Progenitor cell of endocrine pancreas (in vitro differentiated cells): ENCODE data around the gene ST8SIA1. TPM values are rescaled to one million over a fixed set of nuclear protein-coding genes. Genes with fewer than 3 reads are reported as not detected.
"Not testable (repeated sequence)": the region's sequence is repeated elsewhere in the genome, so short reads cannot be mapped to it uniquely, and the experiment has no call there.

Experiments used
- DNase-seq: peaks from one replicate; pipeline ENCODE4 v3.0.0; 2021; ENCODE audit warnings: low spot score; ENCODE audit not compliant: unreplicated experiment
- H3K27ac Mint-ChIP-seq: 2 replicates; pipeline ENCODE4 v1.8.0; 2021; ENCODE audit warnings: mild to moderate bottlenecking, moderate library complexity, mixed read lengths
- H3K27me3 Mint-ChIP-seq: 2 replicates; pipeline ENCODE4 v1.8.0; 2021; ENCODE audit warnings: mixed read lengths
- H3K36me3 Mint-ChIP-seq: 2 replicates; pipeline ENCODE4 v1.8.0; 2022; ENCODE audit warnings: mixed read lengths; ENCODE audit not compliant: insufficient read depth
- H3K4me1 Mint-ChIP-seq: 2 replicates; pipeline ENCODE4 v1.8.0; 2021; ENCODE audit warnings: low read depth, mixed read lengths
- H3K4me3 Mint-ChIP-seq: 2 replicates; pipeline ENCODE4 v1.8.0; 2021; ENCODE audit warnings: low read depth, mild to moderate bottlenecking, moderate library complexity, mixed read lengths
- H3K9me3 Mint-ChIP-seq: 2 replicates; pipeline ENCODE4 v1.8.0; 2021; ENCODE audit warnings: low read depth, mixed read lengths
- total RNA-seq: library from RNA; stranded (reverse); gene quantifications from 2 replicates; pipeline ENCODE4 v1.2.1, GENCODE V29; 2021
- TF ChIP-seq, protein P1 (sequence below): fragments of 200-600 bp; sonication (generic); IDR thresholded peaks from one replicate; pipeline ENCODE4 v1.5.0; 2021; ENCODE audit warnings: antibody characterized with exemption, mild to moderate bottlenecking; ENCODE audit not compliant: unreplicated experiment

Gene ST8SIA1
- total RNA-seq, 1 donor from 2014 or later = 5.2 TPM

DNA sequence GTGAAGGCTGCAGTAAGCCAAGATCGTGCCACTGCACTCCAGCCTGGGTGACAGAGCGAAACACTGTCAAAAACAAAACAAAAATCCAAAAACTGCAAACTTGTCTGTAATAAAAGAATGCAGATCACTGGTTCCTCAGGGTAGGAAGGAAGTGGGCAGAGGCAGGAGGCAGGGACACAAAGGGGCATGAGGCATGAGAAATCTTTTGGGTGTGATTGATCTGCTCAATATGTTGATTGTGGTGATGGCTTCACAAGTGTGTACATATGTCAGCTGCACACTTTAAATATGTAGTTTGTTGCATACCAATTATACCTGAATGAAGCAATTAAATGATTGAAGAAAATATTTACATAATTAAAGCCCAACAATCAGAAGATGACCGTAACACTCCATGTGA is 170.9 kb downstream of the ST8SIA1 start:
- no peak for DNase-seq
- Mint-ChIP-seq H3K4me1 (no peaks in the 10 kb centered on the region), H3K27me3 (no peaks in the 10 kb centered on the region), H3K9me3 (peaks cover 7% of the 10 kb centered on the region), H3K36me3 (no peaks in the 10 kb centered on the region), H3K4me3 (no peak overlapping the region), H3K27ac (no peak overlapping the region)
- TF ChIP-seq, protein P1, sequence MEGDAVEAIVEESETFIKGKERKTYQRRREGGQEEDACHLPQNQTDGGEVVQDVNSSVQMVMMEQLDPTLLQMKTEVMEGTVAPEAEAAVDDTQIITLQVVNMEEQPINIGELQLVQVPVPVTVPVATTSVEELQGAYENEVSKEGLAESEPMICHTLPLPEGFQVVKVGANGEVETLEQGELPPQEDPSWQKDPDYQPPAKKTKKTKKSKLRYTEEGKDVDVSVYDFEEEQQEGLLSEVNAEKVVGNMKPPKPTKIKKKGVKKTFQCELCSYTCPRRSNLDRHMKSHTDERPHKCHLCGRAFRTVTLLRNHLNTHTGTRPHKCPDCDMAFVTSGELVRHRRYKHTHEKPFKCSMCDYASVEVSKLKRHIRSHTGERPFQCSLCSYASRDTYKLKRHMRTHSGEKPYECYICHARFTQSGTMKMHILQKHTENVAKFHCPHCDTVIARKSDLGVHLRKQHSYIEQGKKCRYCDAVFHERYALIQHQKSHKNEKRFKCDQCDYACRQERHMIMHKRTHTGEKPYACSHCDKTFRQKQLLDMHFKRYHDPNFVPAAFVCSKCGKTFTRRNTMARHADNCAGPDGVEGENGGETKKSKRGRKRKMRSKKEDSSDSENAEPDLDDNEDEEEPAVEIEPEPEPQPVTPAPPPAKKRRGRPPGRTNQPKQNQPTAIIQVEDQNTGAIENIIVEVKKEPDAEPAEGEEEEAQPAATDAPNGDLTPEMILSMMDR = no peak

DNA sequence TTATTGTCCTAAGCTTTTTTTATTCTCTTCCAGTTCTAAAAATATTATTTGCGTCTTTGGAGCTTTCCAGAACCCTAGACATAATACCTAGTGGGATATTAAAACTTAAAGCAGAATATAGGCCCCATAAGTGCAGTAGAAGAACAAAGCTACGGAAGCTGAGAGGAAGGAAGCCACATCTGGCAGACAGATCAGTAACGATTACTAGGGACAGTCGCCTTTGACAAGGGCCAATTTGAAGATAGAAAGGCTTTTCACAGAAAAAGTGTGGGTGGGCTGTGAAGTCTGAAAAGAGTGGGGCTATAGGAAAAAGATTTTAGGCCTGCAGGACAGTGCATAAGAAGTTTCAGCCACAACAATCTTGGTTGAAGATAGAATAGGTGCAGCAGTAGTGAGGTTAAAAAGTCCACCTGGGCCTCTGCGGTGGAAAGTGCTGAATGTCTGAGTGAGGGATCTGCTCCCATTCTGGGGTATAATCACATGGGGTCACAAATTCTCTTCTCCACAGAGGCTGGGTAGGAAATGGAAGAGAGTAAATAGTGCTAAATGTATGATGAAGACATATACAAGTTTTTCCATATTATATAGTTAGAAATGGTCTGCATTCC is 174.0 kb downstream of the ST8SIA1 start:
- Mint-ChIP-seq H3K9me3 (peaks cover 7% of the 10 kb centered on the region), H3K4me3 (no peak overlapping the region), H3K36me3 (no peaks in the 10 kb centered on the region), H3K27ac (peak overlapping the region; percentile 57), H3K27me3 (no peaks in the 10 kb centered on the region), H3K4me1 (no peaks in the 10 kb centered on the region)
- TF ChIP-seq, protein P1 = no peak
- no peak for DNase-seq

DNA sequence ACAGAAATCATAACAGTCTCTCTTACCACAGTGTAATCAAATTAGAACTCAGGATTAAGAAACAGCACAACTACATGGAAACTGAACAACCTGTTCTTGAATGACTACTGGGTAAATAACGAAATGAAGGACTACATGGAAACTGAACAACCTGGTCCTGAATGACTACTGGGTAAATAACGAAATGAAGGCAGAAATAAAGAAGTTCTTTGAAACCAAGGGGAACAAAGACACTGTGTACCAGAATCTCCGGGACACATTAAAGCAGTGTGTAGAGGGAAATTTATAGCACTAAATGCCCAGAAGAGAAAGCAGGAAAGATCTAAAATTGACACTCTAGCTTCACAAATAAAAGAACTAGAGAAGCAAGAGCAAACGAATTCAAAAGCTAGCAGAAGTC is 185.2 kb downstream of the ST8SIA1 start:
- Mint-ChIP-seq H3K9me3 (peaks cover 18% of the 10 kb centered on the region), H3K27ac (peak overlapping the region; percentile 9)
- H3K4me3 Mint-ChIP-seq, H3K27me3 Mint-ChIP-seq, DNase-seq, H3K36me3 Mint-ChIP-seq, H3K4me1 Mint-ChIP-seq: not testable (repeated sequence)

DNA sequence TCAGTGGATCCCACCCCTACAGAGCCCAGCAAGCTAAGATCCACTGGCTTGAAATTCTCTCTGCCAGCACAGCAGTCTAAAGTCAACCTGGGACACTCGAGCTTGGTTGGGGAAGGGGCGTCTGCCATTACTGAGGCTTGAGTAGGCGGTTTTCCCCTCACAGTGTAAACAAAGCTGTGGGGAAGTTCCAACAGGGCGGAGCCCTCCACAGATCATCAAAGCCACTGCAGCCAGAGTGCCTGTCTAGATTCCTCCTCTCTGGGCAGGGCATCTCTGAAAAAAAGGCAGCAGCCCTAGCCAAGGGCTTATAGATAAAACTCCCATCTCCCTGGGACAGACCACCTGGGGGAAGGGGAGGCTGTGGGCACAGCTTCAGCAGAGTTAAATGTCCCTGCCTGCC is 187.8 kb downstream of the ST8SIA1 start:
- not testable (repeated sequence) for H3K4me1 Mint-ChIP-seq, H3K27ac Mint-ChIP-seq, H3K4me3 Mint-ChIP-seq, H3K36me3 Mint-ChIP-seq, DNase-seq, H3K27me3 Mint-ChIP-seq
- peaks cover 15% of the 10 kb centered on the region for H3K9me3 Mint-ChIP-seq

Other genes starting within 250 kb of the ST8SIA1 start
- 115 and 122 TPM in 2 replicates for gene C2CD5, start 209.8 kb upstream of the ST8SIA1 start, total RNA-seq